Activated B cell treated with CpG ODN at 0.5 μM for 24 hours (primary cell): ENCODE data around the gene ZNF160. TPM values are rescaled to one million over a fixed set of nuclear protein-coding genes. Genes with fewer than 3 reads are reported as not detected.

Experiments
- ATAC-seq: fragments of 200-7000 bp; cut with Tn5 transposase; one replicate; pipeline ENCODE4 v1.10.0; 2021; ENCODE audit warnings: low read depth, mild to moderate bottlenecking, moderate library complexity
- CTCF ChIA-PET: fragments of 350-600 bp; sonication (Branson Sonifier 250); formaldehyde crosslinking; loops from one replicate; lab custom pipeline; 2021; ENCODE audit warnings: antibody characterized with exemption; lab: Charles Lee
- POLR2A ChIA-PET: fragments of 350-600 bp; sonication (Branson Sonifier 250); formaldehyde crosslinking; loops from one replicate; lab custom pipeline; 2021; ENCODE audit warnings: antibody characterized with exemption; lab: Charles Lee
- DNase-seq: peaks from one replicate; pipeline ENCODE4 v3.0.0; 2022
- H3K27ac Mint-ChIP-seq: one replicate; pipeline ENCODE4 v1.8.0; 2020; ENCODE audit warnings: mixed read lengths
- H3K27me3 Mint-ChIP-seq: one replicate; pipeline ENCODE4 v1.8.0; 2021; ENCODE audit warnings: mixed read lengths
- H3K36me3 Mint-ChIP-seq: one replicate; pipeline ENCODE4 v1.8.0; 2021; ENCODE audit warnings: low read depth, mixed read lengths
- H3K4me1 Mint-ChIP-seq: one replicate; pipeline ENCODE4 v1.8.0; 2021; ENCODE audit warnings: mixed read lengths
- H3K4me3 Mint-ChIP-seq: one replicate; pipeline ENCODE4 v1.8.0; 2020; ENCODE audit warnings: mild to moderate bottlenecking, mixed read lengths
- H3K9me3 Mint-ChIP-seq: one replicate; pipeline ENCODE4 v1.8.0; 2020; ENCODE audit warnings: mixed read lengths
- intact Hi-C: fragments of 100-400 bp; cut with micrococcal nuclease; formaldehyde crosslinking; loops from one replicate; pipeline ENCODE4 v1.15.1; 2024
- total RNA-seq: library from RNA; stranded (reverse); gene quantifications from 2 replicates; pipeline ENCODE4 v1.2.3, GENCODE V29; 2022
- TF ChIP-seq, protein P1 (sequence below): fragments of 200-600 bp; IDR thresholded peaks from one replicate; pipeline ENCODE4 v1.8.0; 2022; ENCODE audit warnings: antibody characterized with exemption, mild to moderate bottlenecking

ZNF160 gene
- total RNA-seq, result 46.3 and 61.3 TPM in 2 replicates

DNA sequence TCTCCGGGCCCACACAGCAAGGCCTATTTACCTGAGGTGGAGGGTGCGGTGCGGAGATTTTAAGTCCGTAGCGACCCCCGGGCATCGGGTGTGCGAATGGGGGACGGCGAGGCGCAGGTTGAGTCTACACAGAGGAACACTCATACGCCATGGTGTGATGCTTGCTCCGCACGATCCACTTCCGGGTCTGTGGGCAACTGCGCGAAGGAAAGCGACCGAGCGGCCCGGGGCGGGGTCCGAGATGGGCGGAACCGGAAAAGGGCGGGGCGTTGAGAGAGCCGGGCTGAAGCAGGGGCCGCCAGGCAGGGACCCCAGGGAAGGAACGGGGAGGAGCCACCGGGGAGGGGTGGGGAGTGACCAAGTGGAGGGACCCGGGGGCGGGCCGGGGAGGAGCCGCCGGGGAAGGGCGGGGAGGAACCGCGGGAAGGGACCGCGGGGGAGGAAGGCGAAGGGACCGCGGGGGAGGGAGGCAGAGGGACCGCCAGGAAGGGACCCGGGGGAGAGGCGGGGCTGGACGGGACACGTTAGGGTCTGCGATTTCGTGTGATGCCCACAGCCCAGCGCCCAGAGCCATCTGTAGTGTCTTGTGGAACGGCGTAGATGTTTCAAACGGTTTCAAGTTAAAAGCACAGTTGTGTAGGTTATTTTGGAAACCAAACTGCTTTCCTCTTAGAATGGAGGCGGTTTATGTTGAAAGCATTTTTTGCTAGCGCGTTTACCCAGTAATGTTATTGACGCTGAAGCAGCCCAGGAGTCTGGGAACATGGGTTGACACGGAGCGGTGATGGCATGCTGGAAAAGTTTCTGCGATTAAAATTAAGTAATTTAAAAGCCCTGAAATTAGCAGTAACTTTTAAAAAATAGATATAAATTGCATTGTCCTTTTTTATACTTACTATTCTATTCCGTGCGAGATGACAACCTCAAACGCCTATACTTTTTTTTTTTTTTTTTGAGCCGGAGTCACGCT, at the start of gene ZNF160:
TSS of gene ZNF160 (minus strand) at position 189 of the 970 bp plus-strand sequence. CDS start 17,146 bp downstream, outside the sequence.
- ChIA-PET POLR2A (interaction anchor here (0.6 to 0.7 kb wide), 4 partner anchors 56 to 767 kb away, joined by 3 to 8 read pairs (median 4); partner anchors contain the start of gene ZNF347), CTCF (no interaction called here)

DNA sequence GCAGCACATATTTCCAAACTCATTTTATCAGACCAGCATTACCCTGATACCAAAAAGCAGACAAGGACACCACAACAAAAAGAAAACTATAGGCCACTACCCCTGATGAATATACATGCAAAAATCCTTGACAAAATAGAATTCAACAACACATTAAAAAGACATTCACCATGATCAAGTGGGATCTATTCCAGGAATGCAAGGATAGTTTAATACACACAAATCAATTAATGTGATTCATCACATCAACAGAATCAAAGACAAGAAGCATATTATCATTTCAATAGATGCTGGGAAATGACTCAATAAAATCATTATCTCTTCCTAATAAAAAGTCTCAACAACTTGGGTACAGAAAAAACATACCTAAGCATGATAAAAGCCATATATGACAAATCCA, 44.4 kb upstream of the ZNF160 start:
- Mint-ChIP-seq H3K4me1 (no peaks in the 10 kb centered on the region), H3K36me3 (peaks cover 86% of the 10 kb centered on the region), H3K9me3 (peaks cover 35% of the 10 kb centered on the region), H3K27me3 (no peaks in the 10 kb centered on the region), H3K4me3 (no peak overlapping the region), H3K27ac (no peak overlapping the region)
- ATAC-seq (no peak), DNase-seq (no peak)
- ChIA-PET POLR2A (no interaction called here), CTCF (no interaction called here)
- intact Hi-C loops, result no loop called here
- TF ChIP-seq, protein P1, sequence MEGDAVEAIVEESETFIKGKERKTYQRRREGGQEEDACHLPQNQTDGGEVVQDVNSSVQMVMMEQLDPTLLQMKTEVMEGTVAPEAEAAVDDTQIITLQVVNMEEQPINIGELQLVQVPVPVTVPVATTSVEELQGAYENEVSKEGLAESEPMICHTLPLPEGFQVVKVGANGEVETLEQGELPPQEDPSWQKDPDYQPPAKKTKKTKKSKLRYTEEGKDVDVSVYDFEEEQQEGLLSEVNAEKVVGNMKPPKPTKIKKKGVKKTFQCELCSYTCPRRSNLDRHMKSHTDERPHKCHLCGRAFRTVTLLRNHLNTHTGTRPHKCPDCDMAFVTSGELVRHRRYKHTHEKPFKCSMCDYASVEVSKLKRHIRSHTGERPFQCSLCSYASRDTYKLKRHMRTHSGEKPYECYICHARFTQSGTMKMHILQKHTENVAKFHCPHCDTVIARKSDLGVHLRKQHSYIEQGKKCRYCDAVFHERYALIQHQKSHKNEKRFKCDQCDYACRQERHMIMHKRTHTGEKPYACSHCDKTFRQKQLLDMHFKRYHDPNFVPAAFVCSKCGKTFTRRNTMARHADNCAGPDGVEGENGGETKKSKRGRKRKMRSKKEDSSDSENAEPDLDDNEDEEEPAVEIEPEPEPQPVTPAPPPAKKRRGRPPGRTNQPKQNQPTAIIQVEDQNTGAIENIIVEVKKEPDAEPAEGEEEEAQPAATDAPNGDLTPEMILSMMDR, result no peak

More for the DNA sequence above, at the start of gene ZNF160:
- H3K27ac Mint-ChIP-seq, result peak within 1 kb of the TSS; percentile 93
- H3K4me3 Mint-ChIP-seq, result peak within 1 kb of the TSS; percentile 87
- intact Hi-C loops, result loop anchor here (1.0 to 10.0 kb wide), 15 partner anchors 29 to 914 kb away; partner anchors contain the start of genes VN1R2, ZNF320, ZNF347 and ZNF415
- DNase-seq (peak; percentile 100), ATAC-seq (peak; percentile 97)
- peaks cover 32% of the 10 kb centered on the region for H3K4me1 Mint-ChIP-seq
- no peaks in the 10 kb centered on the region for H3K27me3 Mint-ChIP-seq
- TF ChIP-seq, protein P1, result no peak
- peaks cover 22% of the 10 kb centered on the region for H3K36me3 Mint-ChIP-seq
- peaks cover 5% of the 10 kb centered on the region for H3K9me3 Mint-ChIP-seq

DNA sequence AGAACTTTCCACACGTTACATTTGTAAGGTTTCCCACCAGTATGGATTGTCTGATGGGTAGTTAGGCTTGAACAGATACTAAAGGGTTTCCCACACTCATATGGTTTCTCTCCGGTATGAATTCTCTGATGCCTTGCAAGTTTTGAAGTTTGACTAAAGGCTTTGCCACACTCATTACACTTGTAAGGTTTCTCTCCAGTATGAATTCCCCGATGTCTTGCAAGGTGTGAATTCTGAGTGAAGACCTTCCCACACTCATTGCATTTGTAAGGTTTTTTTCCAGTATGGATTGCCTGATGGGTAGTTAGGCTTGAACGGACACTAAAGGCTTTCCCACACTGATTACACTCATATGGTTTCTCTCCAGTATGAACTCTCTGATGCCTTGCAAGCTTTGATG, 37.1 kb upstream of the ZNF160 start:
- Mint-ChIP-seq H3K9me3 (peaks cover 43% of the 10 kb centered on the region), H3K27me3 (no peaks in the 10 kb centered on the region), H3K4me1 (no peaks in the 10 kb centered on the region), H3K4me3 (no peak overlapping the region), H3K36me3 (peaks cover 58% of the 10 kb centered on the region), H3K27ac (no peak overlapping the region)
- CTCF ChIA-PET, result no interaction called here
- intact Hi-C loops, result no loop called here
- TF ChIP-seq, protein P1, result no peak
- POLR2A ChIA-PET, result no interaction called here
- ATAC-seq, result no peak
- no peak for DNase-seq

DNA sequence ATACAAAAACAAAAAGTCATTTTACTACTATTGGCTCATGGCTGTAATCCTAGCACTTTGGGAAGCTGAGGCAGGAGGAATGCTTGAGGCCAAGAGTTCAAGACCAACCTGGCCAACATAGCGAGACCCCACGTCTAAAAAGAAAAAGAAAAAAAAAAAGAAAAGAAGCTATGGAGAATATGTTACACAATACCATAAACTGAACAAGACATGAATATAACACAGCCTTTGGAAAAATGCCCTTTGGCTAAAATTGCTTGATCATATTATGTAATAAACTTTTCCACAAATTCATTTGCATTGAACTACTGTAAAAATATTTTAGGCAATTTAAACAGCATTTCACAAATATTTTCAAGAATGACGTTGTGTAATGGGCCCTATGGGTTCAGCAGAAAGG, 33.2 kb upstream of the ZNF160 start:
- POLR2A ChIA-PET, result no interaction called here

More for the DNA sequence above, 33.2 kb upstream of the ZNF160 start:
- TF ChIP-seq, protein P1, result no peak
- H3K27ac Mint-ChIP-seq, result no peak overlapping the region
- peaks cover 33% of the 10 kb centered on the region for H3K9me3 Mint-ChIP-seq
- H3K4me1 Mint-ChIP-seq, result peaks cover 12% of the 10 kb centered on the region
- H3K4me3 Mint-ChIP-seq, result no peak overlapping the region
- CTCF ChIA-PET, result no interaction called here
- DNase-seq (no peak), ATAC-seq (no peak)
- intact Hi-C loops, result no loop called here
- no peaks in the 10 kb centered on the region for H3K27me3 Mint-ChIP-seq
- peaks cover 36% of the 10 kb centered on the region for H3K36me3 Mint-ChIP-seq
